Measurements from ENCODE around the gene CAMK2A.

The CAMK2A gene

DNA sequence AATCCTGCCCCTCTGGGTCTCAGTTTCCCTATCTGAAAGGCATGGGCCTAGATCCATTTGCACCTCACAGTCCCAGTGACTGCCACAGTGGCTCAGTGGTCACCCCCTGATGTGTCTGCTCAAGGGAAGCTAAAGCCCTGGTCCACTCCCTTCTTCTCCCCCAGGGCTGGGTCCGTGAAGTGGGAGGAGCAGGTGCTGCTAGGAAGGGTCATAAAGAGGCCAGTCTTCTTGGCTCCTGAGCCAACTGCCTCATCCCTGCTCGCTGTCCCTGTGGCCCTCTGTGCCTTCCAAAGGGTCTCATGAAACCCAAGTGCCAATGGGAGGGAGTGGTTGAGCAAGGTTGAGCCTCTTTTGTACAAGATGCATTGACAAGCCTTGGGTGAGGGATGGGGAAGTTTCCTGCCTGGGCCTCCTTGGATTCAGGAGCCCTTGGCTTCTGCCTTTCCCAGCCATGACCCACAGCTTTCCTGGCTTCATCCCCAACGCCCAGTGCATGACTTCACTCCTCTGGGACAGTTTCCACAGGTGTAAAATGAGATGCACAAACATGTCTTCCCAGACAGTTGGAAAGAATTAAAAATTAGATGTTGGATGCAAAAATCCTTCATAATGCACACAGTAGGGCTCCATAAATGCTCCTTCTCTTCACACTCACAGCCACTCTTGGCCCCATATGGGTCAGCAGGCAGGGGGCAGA lies 101.3 kb downstream of the CAMK2A start:
- DNase-seq (ENCODE audit: low read depth, low spot score) = no peak

DNA sequence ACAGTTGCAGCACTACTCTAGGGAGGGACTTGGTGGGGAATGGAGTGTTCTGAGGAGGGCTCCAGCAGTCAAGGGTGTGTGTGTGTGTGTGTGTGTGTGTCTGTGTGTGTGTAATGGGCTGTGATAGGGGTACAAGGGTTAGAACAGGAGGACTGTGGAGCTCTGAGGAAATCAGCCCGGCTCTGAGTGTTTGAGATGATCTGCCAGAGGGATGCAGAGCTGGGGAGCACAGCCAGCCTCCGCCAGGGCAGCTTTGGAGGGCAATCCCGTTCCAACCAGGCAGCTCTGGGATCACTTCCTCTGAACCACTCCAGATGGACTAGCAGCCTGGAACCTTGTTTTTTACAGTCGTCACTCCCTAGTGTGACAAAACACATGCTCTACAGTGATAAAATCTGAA lies 102.7 kb downstream of the CAMK2A start:
- no peak for DNase-seq (ENCODE audit: low read depth, low spot score)

DNA sequence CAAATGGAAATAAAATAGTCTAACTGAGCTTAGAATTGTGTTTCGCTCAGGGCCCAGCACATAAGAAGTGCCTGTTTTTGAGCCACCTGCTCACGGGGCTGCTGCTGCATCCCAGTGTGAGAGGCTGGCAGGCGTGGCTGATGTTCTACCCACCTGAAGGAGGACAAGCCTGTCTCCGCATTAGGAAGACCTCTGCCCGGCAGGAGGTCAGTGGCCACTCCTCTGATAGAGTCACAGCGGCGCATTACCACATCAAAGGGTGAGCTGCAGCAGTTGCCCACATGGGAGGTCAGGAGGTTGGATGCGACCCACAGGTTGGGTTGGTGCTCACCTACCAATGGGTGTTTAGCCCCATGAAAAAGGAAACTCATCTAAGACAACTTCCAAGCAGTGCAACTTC lies 103.4 kb downstream of the CAMK2A start:
- DNase-seq (ENCODE audit: low read depth, low spot score) = no peak

DNA sequence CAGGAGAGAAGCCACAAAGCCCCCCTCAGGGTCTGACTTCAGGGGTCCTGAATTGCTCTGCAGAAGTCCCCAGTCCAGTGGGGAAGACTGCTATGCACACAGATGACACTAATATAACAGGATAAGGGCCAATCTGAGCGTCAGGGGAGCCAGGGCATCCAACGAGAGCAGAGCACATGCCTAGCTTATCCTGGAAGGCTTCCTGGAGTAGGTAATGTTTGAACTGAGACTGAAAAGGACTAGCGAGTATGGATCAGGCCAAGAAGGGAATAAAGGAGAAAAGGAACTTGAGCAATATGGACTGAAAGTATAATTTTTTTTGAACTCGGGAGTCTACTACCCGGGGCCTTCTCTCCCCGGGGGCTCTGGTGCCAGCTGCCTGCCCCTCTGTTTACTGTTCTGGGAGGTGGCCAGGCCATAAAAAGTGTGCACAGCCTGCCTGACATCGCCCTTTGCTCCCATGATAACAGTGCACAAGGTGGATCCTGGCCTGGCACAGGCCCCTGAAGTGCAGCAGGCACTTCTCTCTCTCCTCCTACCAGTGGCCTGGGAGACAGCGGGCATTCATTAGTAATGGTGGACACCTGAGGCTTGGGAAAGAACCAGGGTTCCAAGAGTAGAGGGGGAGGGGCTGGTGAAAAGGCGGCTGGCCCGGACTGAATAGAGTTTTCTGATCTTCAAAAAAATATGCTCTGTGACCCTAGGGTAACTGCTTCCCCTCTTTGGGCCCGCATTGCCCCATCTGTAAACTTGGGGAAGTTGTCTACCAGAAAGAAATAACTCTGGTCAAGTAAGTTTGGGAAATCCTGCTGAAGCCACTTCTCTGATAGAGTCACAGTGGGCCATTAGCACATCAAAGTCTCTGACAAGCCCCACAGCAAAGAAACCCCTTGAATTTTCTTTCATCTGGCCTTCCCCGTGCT lies 104.3 kb downstream of the CAMK2A start:
- DNase-seq (ENCODE audit: low read depth, low spot score) = no peak

DNA sequence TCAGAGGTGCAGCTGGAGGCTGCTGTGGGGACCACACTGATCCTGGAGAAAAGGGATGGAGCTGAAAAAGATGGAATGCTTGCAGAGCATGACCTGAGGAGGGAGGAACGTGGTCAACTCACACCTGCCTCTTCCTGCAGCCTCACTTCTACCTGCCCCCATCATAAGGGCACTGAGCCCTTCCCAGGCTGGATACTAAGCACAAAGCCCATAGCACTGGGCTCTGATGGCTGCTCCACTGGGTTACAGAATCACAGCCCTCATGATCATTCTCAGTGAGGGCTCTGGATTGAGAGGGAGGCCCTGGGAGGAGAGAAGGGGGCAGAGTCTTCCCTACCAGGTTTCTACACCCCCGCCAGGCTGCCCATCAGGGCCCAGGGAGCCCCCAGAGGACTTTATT lies 105.6 kb downstream of the CAMK2A start:
- no peak for DNase-seq (ENCODE audit: low read depth, low spot score)

DNA sequence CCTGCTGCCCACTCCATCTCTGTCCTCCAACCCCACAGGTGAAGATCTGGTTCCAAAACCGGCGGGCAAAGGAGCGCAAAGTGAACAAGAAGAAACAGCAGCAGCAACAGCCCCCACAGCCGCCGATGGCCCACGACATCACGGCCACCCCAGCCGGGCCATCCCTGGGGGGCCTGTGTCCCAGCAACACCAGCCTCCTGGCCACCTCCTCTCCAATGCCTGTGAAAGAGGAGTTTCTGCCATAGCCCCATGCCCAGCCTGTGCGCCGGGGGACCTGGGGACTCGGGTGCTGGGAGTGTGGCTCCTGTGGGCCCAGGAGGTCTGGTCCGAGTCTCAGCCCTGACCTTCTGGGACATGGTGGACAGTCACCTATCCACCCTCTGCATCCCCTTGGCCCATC lies 106.1 kb downstream of the CAMK2A start:
- no peak for DNase-seq (ENCODE audit: low read depth, low spot score)

DNA sequence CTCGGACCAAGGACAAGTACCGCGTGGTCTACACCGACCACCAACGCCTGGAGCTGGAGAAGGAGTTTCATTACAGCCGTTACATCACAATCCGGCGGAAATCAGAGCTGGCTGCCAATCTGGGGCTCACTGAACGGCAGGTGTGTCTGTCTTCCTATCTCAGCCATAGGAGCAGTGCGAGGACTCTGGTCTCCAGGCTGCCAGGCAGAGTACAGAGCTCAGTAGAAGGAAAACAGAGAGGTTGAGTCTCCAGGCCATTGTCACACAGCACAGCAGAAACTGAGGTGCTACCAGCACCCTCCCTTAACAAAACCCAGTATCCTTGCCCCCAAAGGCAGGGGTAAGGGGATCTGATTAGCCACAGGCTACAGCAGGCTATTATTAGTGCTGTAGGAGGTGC lies 106.8 kb downstream of the CAMK2A start:
- DNase-seq (ENCODE audit: low read depth, low spot score) = no peak

DNA sequence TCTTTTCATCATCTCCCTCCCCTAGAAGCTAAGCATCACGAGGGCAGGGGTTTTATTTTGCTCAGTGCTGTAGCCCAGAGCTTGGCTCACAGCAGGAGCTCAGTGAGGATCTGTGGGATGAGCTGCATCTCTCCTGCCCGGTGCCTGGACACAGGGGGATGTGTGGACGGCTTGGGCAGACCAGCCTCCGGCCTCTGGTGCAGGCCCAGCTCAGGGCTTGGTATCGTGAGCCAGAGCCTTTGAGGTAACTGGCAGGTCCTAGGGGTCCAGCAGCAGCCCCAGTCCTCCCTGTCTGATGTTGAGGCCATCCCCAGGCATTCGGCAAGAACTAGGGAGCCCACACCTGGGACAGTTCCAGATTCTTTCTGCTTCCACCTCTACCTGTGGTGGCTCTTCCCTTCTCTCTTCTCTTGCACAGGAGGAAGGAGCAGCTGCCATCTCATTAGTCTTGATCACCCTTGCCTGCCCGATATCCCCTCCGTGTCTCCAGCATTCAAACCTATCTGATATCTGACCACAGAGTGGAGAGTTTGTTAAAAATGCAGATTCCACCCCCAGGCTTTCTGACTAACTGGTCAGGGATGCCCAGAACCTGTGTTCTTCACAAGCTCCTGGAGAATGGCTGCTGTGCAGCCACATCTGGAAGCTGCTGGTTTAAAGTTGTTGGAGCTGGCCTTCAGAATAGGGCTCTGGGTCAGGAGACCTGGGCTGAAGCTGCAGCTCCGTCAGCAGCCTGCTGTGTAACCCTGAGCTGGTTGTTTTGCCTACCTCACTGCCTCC lies 107.6 kb downstream of the CAMK2A start:
- DNase-seq (ENCODE audit: low read depth, low spot score) = no peak

DNA sequence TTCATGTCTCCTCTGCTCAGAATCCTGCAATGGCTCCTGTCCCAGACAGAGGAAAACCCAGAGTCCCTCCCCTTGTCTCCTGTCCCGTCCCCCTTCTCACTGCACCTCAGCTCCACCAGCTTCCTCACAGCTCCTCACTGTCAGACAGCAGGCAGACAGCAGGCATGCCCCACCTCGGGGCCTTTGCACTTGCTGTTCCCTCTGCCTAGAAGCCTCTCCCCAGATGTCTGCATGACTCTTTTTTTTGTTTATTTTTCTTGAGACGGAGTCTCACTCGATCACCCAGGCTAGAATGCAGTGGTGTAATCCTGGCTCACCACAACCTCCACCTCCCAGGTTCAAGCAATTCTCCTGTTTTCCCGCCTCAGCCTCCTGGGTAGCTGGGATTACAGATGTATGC lies 108.5 kb downstream of the CAMK2A start:
- no peak for DNase-seq (ENCODE audit: low read depth, low spot score)

DNA sequence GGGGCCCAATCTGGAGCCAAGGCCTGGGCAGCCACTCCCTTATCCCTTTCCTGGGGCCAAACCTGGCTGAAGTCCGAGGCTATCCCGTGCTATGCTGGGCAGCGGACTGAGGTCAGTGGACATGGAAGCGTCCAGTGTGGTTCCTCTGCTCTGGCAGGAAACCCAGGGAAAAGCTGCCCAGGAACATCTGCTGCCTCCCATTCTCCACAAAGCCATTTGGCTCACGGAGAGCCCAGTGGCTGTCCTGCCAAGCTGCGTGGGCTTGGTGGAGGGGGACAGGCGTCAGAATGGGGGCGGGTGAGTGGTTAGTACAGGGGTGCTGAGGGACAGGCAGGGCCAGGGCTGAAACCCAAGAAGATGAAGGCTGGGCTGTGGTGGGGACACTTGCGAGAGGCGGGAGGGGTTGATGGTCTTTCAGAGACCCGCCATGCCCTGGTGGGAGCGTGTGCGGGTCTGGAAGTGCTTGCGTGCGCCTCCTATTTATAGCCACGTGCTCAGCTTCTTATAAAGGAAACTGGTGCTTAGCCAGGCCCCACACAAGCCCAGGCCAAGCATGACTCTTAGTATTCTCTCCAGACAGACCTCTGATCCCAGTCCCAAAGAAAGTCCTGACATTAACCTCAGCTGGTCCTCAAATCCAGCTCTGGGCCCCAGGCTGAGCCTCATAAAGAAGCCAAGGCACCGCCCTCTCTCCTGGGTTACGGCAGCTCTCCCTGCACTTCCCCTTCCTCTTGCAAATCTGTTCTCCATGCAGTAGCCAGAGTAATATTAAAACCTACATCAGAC lies 109.1 kb downstream of the CAMK2A start:
- DNase-seq (ENCODE audit: low read depth, low spot score) = no peak

DNA sequence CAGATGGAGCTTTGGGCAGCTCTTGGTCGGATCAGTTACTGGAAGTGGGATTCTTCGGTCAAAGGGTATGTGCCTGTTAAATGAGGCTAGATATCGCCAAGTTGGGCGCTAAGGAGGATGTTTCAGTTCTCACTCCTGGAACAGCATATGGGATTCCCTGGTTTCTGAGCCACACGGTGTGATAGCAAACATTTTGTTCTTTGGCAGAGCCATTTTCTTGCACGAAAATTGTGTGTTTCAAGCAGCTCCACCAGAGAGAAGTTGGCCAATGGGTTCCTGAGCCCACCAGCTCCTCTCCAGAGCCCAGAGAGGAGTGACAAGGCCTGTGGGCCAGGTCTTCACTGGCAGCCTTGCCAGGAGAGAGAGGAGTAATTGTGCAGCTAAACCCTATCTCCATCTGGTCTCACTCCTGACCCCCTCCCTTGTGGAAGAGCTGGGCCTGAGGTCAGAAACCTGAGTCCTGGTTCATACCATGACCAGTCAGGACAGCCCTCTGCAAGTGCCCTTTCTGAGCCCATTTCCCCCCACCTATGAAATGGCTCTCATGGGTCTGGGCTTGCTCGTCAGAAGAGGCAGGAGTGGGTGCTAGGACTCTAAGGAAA lies 110.5 kb downstream of the CAMK2A start:
- no peak for DNase-seq (ENCODE audit: low read depth, low spot score)

DNA sequence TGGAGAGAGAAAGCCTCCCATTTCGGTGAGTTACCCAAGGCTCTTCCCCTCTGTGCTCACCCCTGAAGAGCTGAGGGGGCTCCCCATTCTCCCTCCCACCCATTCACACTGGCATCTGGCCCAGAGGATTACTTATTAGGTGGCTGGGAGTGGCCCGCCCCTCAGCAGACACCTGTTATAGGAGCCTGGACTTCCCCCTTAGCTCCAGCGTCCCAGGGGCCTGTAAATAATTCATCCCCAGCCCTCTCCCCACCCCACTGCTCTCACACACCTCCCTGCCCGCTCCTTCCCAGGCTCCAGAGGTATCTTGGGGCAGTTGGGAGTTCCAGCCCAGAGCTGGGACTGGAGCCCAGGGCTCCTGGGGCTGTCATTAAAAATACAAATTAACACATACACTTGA lies 111.3 kb downstream of the CAMK2A start:
- DNase-seq (ENCODE audit: low read depth, low spot score) = no peak

DNA sequence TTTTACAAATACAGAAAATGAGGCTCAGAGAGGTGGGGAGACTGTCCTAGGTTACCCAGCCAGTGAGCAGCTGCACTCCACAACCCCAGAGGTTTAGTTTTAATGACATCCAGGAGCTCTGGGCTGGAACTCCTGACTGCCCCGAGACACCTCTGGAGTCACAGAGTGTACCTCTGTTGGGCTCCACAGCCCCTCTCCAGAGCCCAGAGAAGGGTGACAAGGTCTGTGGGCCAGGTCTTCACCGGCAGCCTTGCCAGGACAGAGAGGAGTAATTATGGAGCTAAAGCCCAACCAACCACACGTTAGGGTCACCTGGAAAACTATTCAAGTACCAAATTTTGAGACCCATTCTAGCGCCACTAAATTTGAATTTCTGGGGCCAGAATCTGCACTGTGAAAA lies 111.9 kb downstream of the CAMK2A start:
- DNase-seq (ENCODE audit: low read depth, low spot score) = no peak

DNA sequence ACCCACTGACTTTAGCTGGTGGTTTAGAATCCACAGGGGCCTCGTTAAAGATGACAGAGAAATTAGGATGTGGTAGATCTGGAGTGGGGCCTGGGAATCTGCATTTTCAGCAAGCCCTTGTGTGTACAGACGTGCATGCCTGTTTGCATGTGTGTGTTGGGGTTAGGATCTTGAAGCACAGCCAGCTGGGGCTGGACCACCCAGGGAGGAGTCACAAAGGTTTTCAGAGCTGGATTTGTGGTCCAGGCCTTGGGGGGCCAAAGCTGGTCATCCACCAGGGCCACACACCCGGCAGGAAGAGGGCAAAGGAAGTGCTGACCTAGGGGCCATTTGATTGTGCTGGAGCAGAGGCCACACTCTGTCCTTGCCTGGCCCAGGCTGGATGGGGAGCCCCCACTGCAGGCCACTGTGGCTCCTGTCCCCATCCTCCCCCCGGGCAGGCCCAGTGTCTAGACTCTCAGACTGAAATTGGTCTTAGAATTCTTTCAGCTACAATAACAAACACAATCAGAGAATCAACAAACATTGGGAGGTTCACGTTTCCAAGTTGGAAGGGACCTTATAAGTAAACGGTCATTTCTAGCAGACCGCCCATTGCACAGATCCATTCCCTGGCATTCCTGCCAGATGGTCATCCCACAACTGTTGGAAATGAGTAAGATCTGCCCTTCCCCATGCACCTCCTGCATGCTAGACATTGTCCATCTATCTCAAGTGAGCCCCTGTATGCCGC lies 112.7 kb downstream of the CAMK2A start:
- no peak for DNase-seq (ENCODE audit: low read depth, low spot score)

DNA sequence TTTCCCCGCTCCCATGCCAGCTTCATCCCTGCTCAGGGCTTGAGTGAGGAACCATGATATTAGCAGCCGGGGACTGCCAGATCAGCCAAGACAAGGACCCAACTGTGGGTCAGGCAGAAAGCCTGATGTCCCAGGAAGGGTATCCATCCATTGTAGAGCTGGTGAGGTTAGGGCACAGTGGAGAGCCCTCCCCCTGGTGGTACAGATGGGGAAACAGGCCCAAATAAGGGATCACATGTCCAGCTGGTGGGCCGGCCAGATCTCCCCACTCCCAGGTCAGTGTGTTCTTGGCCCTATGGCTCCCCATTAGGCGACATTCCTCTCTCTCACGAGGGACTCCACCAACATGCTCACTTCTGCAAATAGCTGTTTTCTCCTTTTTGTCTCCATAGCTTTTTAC lies 114.0 kb downstream of the CAMK2A start:
- peak; percentile 44 for DNase-seq (ENCODE audit: low read depth, low spot score)

DNA sequence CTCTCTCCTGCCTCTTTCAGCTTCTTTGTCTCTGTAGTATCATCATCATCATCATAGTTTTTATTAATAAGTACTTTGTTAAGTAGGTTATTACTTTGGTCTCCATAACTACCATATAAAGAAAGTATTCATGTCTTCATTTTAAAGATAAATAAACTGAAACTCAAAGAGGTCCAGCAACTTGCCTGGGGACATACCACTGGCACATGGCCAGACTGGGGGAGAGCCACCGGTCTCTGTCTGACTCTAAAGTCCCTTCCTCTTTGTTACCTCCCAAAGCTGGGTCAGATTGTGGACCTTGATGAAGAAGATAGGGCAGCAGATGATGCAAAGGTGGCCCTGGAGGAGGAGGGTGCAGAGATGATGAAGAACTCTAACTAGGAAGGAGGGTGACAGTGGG lies 114.5 kb downstream of the CAMK2A start:
- DNase-seq (ENCODE audit: low read depth, low spot score) = no peak

DNA sequence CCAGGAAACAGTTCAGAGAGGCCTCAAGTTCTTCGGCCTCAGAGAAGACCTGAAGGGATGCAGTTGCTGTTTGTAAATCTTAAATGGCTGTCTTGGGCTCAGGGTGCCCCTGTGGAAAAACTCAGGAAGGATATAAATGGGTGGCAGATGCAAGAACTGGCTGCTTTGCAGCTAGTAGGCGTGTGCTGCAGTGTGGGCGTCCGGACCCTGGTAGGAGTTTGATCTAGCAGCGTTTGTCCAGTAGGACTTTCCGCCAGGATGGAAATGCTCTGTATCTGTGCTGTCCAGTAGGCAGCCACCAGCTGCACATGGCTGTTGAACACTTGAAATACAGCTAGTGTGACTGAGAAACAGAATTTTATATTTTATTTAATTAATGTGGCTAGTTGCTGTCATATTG lies 115.3 kb downstream of the CAMK2A start:
- no peak for DNase-seq (ENCODE audit: low read depth, low spot score)

DNA sequence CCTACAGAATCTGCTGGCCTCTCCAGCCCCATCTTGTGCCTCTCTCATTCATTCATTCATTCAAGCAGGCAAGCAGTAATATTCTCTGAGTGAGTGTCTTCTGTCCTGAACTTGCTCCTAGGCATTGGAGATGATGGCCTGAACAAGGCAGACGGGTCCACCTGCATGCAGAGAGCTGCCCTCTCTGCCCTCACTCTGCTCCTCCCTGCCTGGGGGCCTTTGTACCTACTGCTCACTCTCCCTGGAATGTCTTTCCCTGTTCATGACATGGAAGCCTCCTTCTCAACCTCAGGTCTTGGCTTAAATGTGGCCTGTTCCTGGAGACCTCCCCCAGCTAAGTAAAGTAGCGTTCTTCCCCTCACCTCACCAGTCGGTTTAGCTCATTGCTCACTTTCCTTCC lies 116.4 kb downstream of the CAMK2A start:
- no peak for DNase-seq (ENCODE audit: low read depth, low spot score)

DNA sequence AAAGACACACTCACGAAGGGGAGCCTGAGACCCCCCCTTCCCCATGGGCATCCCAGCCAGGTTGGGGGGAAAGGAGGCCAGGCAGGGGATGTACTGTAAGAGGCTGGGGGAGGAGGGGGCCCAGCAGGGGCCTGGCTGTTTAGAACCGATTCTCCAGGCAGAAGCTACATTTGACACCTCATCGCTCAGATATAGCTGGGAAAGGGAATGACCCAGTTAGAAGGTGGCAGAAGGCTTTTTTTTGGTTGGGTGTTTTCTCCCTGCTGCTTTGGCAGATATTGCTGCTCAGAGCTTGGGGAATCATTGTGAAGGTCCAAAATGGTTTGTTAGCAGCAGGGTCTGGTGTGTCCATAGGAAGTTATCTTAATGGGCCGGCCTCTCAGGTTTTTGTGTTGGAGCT lies 117.0 kb downstream of the CAMK2A start:
- DNase-seq (ENCODE audit: low read depth, low spot score) = no peak

DNA sequence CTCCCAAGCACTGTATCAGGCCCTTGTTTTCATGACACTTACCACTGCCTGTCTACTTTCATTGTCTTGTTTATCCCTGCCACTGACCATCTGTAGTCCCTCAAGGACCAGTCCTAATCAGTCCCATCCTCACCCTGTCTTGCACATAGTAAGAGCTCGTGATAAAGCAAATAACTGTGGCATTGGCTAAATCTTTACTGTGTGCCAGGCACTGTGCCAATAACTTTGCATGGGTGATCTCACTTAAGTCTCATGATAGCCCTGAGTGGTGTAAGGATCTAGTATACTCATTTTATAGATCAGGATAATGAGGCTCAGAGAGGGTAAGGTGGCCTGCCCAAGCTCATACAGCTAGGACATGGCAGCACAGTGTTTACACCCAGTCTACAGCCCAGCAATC lies 117.4 kb downstream of the CAMK2A start:
- no peak for DNase-seq (ENCODE audit: low read depth, low spot score)

Measured in astrocyte of the hippocampus (primary cell).